ENCODE data around the gene LRTM2.

Gene LRTM2

GRCh38 chr12:1821805-1822204 is 1.4 kb downstream of the LRTM2 start:
- TF ChIP-seq EZH2phosphoT487 (IDR thresholded peaks at IDR 0.05; ENCODE audit: borderline replicate concordance) (no peak), CTCF (conservative IDR thresholded peaks at IDR 0.05; ENCODE audit: low read length) (no peak)
- H3K9ac ChIP-seq (ENCODE audit: low read depth, low read length, poor library complexity, severe bottlenecking), result no peak overlapping the region
- no peaks in the 10 kb centered on the region for H3K4me1 ChIP-seq (ENCODE audit: insufficient read depth, low read length, poor library complexity, severe bottlenecking)
- no peaks in the 10 kb centered on the region for H3K79me2 ChIP-seq (ENCODE audit: insufficient read depth, low read length)
- H3F3A ChIP-seq (ENCODE audit: low read depth), result no peaks in the 10 kb centered on the region
- no peak overlapping the region for H2AFZ ChIP-seq (ENCODE audit: low read length)
- H3K4me2 ChIP-seq (ENCODE audit: low read depth, low read length, poor library complexity, severe bottlenecking), result no peak overlapping the region
- H3K9me2 ChIP-seq (replicated peaks; ENCODE audit: low read depth, low read length), result no peaks in the 10 kb centered on the region
- no peaks in the 10 kb centered on the region for H3K27me3 ChIP-seq (ENCODE audit: insufficient read depth, low read length, poor library complexity, severe bottlenecking)
- H3K9me3 ChIP-seq (ENCODE audit: insufficient read depth, low read depth, low read length), result no peaks in the 10 kb centered on the region
- H3K4me3 ChIP-seq (ENCODE audit: low read length, poor library complexity, severe bottlenecking), result no peak overlapping the region
- H3K36me3 ChIP-seq (ENCODE audit: insufficient read depth, low read length), result no peaks in the 10 kb centered on the region
- no peaks in the 10 kb centered on the region for H4K20me1 ChIP-seq (ENCODE audit: insufficient read depth, low read length, poor library complexity, severe bottlenecking)

- Histone ChIP-seq H3K4me3 (ENCODE audit: low read length, poor library complexity, severe bottlenecking) (no peak overlapping the region), H3K4me1 (ENCODE audit: insufficient read depth, low read length, poor library complexity, severe bottlenecking) (no peaks in the 10 kb centered on the region), H3K9me2 (replicated peaks; ENCODE audit: low read depth, low read length) (no peaks in the 10 kb centered on the region), H3K9ac (ENCODE audit: low read depth, low read length, poor library complexity, severe bottlenecking) (no peak overlapping the region), H3K9me3 (ENCODE audit: insufficient read depth, low read depth, low read length) (no peaks in the 10 kb centered on the region), H2AFZ (ENCODE audit: low read length) (no peak overlapping the region), H3K36me3 (ENCODE audit: insufficient read depth, low read length) (no peaks in the 10 kb centered on the region), H3K27me3 (ENCODE audit: insufficient read depth, low read length, poor library complexity, severe bottlenecking) (no peaks in the 10 kb centered on the region), H3K79me2 (ENCODE audit: insufficient read depth, low read length) (no peaks in the 10 kb centered on the region), H3K4me2 (ENCODE audit: low read depth, low read length, poor library complexity, severe bottlenecking) (no peak overlapping the region), H4K20me1 (ENCODE audit: insufficient read depth, low read length, poor library complexity, severe bottlenecking) (no peaks in the 10 kb centered on the region), H3F3A (ENCODE audit: low read depth) (no peaks in the 10 kb centered on the region)
- TF ChIP-seq EZH2phosphoT487 (IDR thresholded peaks at IDR 0.05; ENCODE audit: borderline replicate concordance) (no peak), CTCF (conservative IDR thresholded peaks at IDR 0.05; ENCODE audit: low read length) (no peak)
These were observed 2.3 kb downstream of the LRTM2 start for GRCh38 chr12:1822699-1823098.

GRCh38 chr12:1823237-1823636 is 2.9 kb downstream of the LRTM2 start:
- Histone ChIP-seq H3K27me3 (ENCODE audit: insufficient read depth, low read length, poor library complexity, severe bottlenecking) (no peaks in the 10 kb centered on the region), H3K9me2 (replicated peaks; ENCODE audit: low read depth, low read length) (no peaks in the 10 kb centered on the region), H3K4me1 (ENCODE audit: insufficient read depth, low read length, poor library complexity, severe bottlenecking) (no peaks in the 10 kb centered on the region), H2AFZ (ENCODE audit: low read length) (no peak overlapping the region), H3K79me2 (ENCODE audit: insufficient read depth, low read length) (no peaks in the 10 kb centered on the region), H3K4me2 (ENCODE audit: low read depth, low read length, poor library complexity, severe bottlenecking) (no peak overlapping the region), H4K20me1 (ENCODE audit: insufficient read depth, low read length, poor library complexity, severe bottlenecking) (no peaks in the 10 kb centered on the region), H3K4me3 (ENCODE audit: low read length, poor library complexity, severe bottlenecking) (no peak overlapping the region), H3K9me3 (ENCODE audit: insufficient read depth, low read depth, low read length) (no peaks in the 10 kb centered on the region), H3K36me3 (ENCODE audit: insufficient read depth, low read length) (no peaks in the 10 kb centered on the region), H3K9ac (ENCODE audit: low read depth, low read length, poor library complexity, severe bottlenecking) (no peak overlapping the region), H3F3A (ENCODE audit: low read depth) (no peaks in the 10 kb centered on the region)
- TF ChIP-seq EZH2phosphoT487 (IDR thresholded peaks at IDR 0.05; ENCODE audit: borderline replicate concordance) (no peak), CTCF (conservative IDR thresholded peaks at IDR 0.05; ENCODE audit: low read length) (no peak)
